HG02852 (cell line): ENCODE results near the gene NDUFB6.
"Not testable (repeated sequence)": the region's sequence is repeated elsewhere in the genome, so short reads cannot be mapped to it uniquely, and the experiment has no call there.

ENCODE experiments used
- ATAC-seq: cut with Tn5 transposase; IDR thresholded peaks from one replicate; pipeline ENCODE4 v1.9.1; 2021; ENCODE audit warnings: mild to moderate bottlenecking, moderate library complexity; ENCODE audit not compliant: unreplicated experiment

Gene NDUFB6

GRCh38 chr9:32572900-32573523 lies at the start of gene NDUFB6:
Gene NDUFB6 (minus strand): TSS chr9:32573159. CDS start chr9:32573060, 99 bp downstream.
- ATAC-seq = peak; percentile 78

- no peak for ATAC-seq
Observed at GRCh38 chr9:32618261-32618660, 45.3 kb upstream of the NDUFB6 start.

GRCh38 chr9:32606811-32607210 lies 33.9 kb upstream of the NDUFB6 start:
- ATAC-seq = no peak

- peak; percentile 74 for ATAC-seq
Observed at GRCh38 chr9:32603914-32604852, 31.2 kb upstream of the NDUFB6 start.

GRCh38 chr9:32599021-32599420 lies 26.1 kb upstream of the NDUFB6 start:
- ATAC-seq = not testable (repeated sequence)

GRCh38 chr9:32596936-32597335 lies 24.0 kb upstream of the NDUFB6 start:
- ATAC-seq = no peak

- no peak for ATAC-seq
Observed at GRCh38 chr9:32596096-32596865, 23.3 kb upstream of the NDUFB6 start.

GRCh38 chr9:32590898-32591297 lies 17.9 kb upstream of the NDUFB6 start:
- ATAC-seq = no peak

GRCh38 chr9:32590476-32590875 lies 17.5 kb upstream of the NDUFB6 start:
- ATAC-seq = no peak

- no peak for ATAC-seq
Observed at GRCh38 chr9:32589083-32589723, 16.2 kb upstream of the NDUFB6 start.

GRCh38 chr9:32587901-32588300 lies 14.9 kb upstream of the NDUFB6 start:
- ATAC-seq = peak; percentile 79

GRCh38 chr9:32584784-32585183 lies 11.8 kb upstream of the NDUFB6 start:
- no peak for ATAC-seq

- ATAC-seq = no peak
Observed at GRCh38 chr9:32581512-32582143, 8.7 kb upstream of the NDUFB6 start.

GRCh38 chr9:32580631-32581300 lies 7.8 kb upstream of the NDUFB6 start:
- no peak for ATAC-seq

GRCh38 chr9:32579706-32580331 lies 6.9 kb upstream of the NDUFB6 start:
- peak; percentile 44 for ATAC-seq

GRCh38 chr9:32578976-32579375 lies 6.0 kb upstream of the NDUFB6 start:
- no peak for ATAC-seq

- no peak for ATAC-seq
Observed at GRCh38 chr9:32577316-32577715, 4.4 kb upstream of the NDUFB6 start.

- ATAC-seq = no peak
Observed at GRCh38 chr9:32574858-32575257, 1.9 kb upstream of the NDUFB6 start.

- no peak for ATAC-seq
Observed at GRCh38 chr9:32573821-32574220, 862 bp upstream of the NDUFB6 start.
